ENCODE results near the gene NUDT9.

DNA sequence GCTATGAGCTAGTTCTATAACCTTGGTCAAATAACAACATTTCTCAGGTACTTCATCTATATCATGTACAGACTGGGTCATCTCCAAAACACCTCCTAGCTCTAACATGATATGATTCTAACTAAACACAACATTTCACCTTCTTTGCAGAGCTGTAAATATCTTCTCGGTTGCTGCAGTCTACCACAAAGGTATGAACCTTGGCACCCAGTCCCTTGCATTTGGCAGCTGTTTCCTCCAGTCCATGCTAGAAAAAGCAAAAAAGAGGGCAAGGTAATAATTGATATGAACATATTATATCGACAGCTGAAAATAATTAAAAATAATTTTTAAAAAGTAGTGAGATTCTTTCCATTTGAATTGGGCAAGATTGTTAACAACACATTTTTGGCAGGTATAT, 40.3 kb upstream of the NUDT9 start:
- TF ChIP-seq EZH2 (IDR thresholded peaks at IDR 0.05; ENCODE audit: insufficient read depth, low read length): no peak
- TF ChIP-seq, protein P1, sequence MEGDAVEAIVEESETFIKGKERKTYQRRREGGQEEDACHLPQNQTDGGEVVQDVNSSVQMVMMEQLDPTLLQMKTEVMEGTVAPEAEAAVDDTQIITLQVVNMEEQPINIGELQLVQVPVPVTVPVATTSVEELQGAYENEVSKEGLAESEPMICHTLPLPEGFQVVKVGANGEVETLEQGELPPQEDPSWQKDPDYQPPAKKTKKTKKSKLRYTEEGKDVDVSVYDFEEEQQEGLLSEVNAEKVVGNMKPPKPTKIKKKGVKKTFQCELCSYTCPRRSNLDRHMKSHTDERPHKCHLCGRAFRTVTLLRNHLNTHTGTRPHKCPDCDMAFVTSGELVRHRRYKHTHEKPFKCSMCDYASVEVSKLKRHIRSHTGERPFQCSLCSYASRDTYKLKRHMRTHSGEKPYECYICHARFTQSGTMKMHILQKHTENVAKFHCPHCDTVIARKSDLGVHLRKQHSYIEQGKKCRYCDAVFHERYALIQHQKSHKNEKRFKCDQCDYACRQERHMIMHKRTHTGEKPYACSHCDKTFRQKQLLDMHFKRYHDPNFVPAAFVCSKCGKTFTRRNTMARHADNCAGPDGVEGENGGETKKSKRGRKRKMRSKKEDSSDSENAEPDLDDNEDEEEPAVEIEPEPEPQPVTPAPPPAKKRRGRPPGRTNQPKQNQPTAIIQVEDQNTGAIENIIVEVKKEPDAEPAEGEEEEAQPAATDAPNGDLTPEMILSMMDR (IDR thresholded peaks at IDR 0.05; ENCODE audit: insufficient read depth, low read depth, low read length): no peak

All from astrocyte (in vitro differentiated cells and primary cell).